GM12892 (cell line): ENCODE measurements around the gene GNB1.
"Not testable (repeated sequence)": the region's sequence is repeated elsewhere in the genome, so short reads cannot be mapped to it uniquely, and the experiment has no call there.

Experiments used
- POLR2A ChIP-seq: IDR thresholded peaks from 2 replicates; pipeline ENCODE4 v1.6.1; 2011; ENCODE audit warnings: low read depth, low read length, control low read depth
- POLR2AphosphoS5 ChIP-seq: IDR thresholded peaks from 2 replicates; pipeline ENCODE4 v1.6.1; 2011; ENCODE audit warnings: low read depth, low read length, control low read depth
- TAF1 ChIP-seq: IDR thresholded peaks from 2 replicates; pipeline ENCODE4 v1.6.1; 2011; ENCODE audit warnings: low read depth, mild to moderate bottlenecking, control low read depth, low read length, borderline replicate concordance

GRCh38 chr1:1745651-1746565, 145.0 kb downstream of the GNB1 start:
- TF ChIP-seq POLR2A, POLR2AphosphoS5, TAF1: not testable (repeated sequence)
